ENCODE data around the gene C3orf85.

C3orf85 gene

GRCh38 chr3:109165905-109166304 is 29.4 kb downstream of the C3orf85 start:
- in situ Hi-C loops (cut with HindIII; ENCODE audit: low pct_unique_long_range_greater_than_20kb, low sequenced_read_pairs): no loop called here
- TF ChIP-seq JUND (IDR thresholded peaks at IDR 0.05; ENCODE audit: low read depth): no peak
- DNase-seq (ENCODE audit: low read depth in 1 of 2, low spot score in 1 of 2): no peak

GRCh38 chr3:109171479-109171878 is 35.0 kb downstream of the C3orf85 start:
- no peak for TF ChIP-seq JUND (IDR thresholded peaks at IDR 0.05; ENCODE audit: low read depth)
- no peak for DNase-seq (ENCODE audit: low read depth in 1 of 2, low spot score in 1 of 2)
- in situ Hi-C loops (cut with HindIII; ENCODE audit: low pct_unique_long_range_greater_than_20kb, low sequenced_read_pairs): no loop called here

- in situ Hi-C loops (cut with HindIII; ENCODE audit: low pct_unique_long_range_greater_than_20kb, low sequenced_read_pairs): no loop called here
- no peak for TF ChIP-seq JUND (IDR thresholded peaks at IDR 0.05; ENCODE audit: low read depth)
- no peak for DNase-seq (ENCODE audit: low read depth in 1 of 2, low spot score in 1 of 2)
These were observed 38.9 kb downstream of the C3orf85 start for GRCh38 chr3:109175411-109175810.

GRCh38 chr3:109176726-109177125 is 40.2 kb downstream of the C3orf85 start:
- no peak for DNase-seq (ENCODE audit: low read depth in 1 of 2, low spot score in 1 of 2)
- in situ Hi-C loops (cut with HindIII; ENCODE audit: low pct_unique_long_range_greater_than_20kb, low sequenced_read_pairs): no loop called here
- no peak for TF ChIP-seq JUND (IDR thresholded peaks at IDR 0.05; ENCODE audit: low read depth)

GRCh38 chr3:109177908-109178307 is 41.4 kb downstream of the C3orf85 start:
- in situ Hi-C loops (cut with HindIII; ENCODE audit: low pct_unique_long_range_greater_than_20kb, low sequenced_read_pairs): no loop called here
- DNase-seq (ENCODE audit: low read depth in 1 of 2, low spot score in 1 of 2): no peak
- no peak for TF ChIP-seq JUND (IDR thresholded peaks at IDR 0.05; ENCODE audit: low read depth)

GRCh38 chr3:109178708-109179107 is 42.2 kb downstream of the C3orf85 start:
- no peak for TF ChIP-seq JUND (IDR thresholded peaks at IDR 0.05; ENCODE audit: low read depth)
- no peak for DNase-seq (ENCODE audit: low read depth in 1 of 2, low spot score in 1 of 2)
- in situ Hi-C loops (cut with HindIII; ENCODE audit: low pct_unique_long_range_greater_than_20kb, low sequenced_read_pairs): no loop called here

GRCh38 chr3:109184726-109185125 is 48.2 kb downstream of the C3orf85 start:
- in situ Hi-C loops (cut with HindIII; ENCODE audit: low pct_unique_long_range_greater_than_20kb, low sequenced_read_pairs): no loop called here
- DNase-seq (ENCODE audit: low read depth in 1 of 2, low spot score in 1 of 2): no peak
- no peak for TF ChIP-seq JUND (IDR thresholded peaks at IDR 0.05; ENCODE audit: low read depth)

- DNase-seq (ENCODE audit: low read depth in 1 of 2, low spot score in 1 of 2): no peak
- in situ Hi-C loops (cut with HindIII; ENCODE audit: low pct_unique_long_range_greater_than_20kb, low sequenced_read_pairs): no loop called here
- TF ChIP-seq JUND (IDR thresholded peaks at IDR 0.05; ENCODE audit: low read depth): no peak
These were observed 50.9 kb downstream of the C3orf85 start for GRCh38 chr3:109187390-109187789.

GRCh38 chr3:109188741-109189140 is 52.2 kb downstream of the C3orf85 start:
- in situ Hi-C loops (cut with HindIII; ENCODE audit: low pct_unique_long_range_greater_than_20kb, low sequenced_read_pairs): no loop called here
- TF ChIP-seq JUND (IDR thresholded peaks at IDR 0.05; ENCODE audit: low read depth): no peak
- DNase-seq (ENCODE audit: low read depth in 1 of 2, low spot score in 1 of 2): no peak

GRCh38 chr3:109191421-109191820 is 54.9 kb downstream of the C3orf85 start:
- no peak for DNase-seq (ENCODE audit: low read depth in 1 of 2, low spot score in 1 of 2)
- TF ChIP-seq JUND (IDR thresholded peaks at IDR 0.05; ENCODE audit: low read depth): no peak
- in situ Hi-C loops (cut with HindIII; ENCODE audit: low pct_unique_long_range_greater_than_20kb, low sequenced_read_pairs): no loop called here

GRCh38 chr3:109195815-109196214 is 59.3 kb downstream of the C3orf85 start:
- in situ Hi-C loops (cut with HindIII; ENCODE audit: low pct_unique_long_range_greater_than_20kb, low sequenced_read_pairs): no loop called here
- no peak for TF ChIP-seq JUND (IDR thresholded peaks at IDR 0.05; ENCODE audit: low read depth)
- no peak for DNase-seq (ENCODE audit: low read depth in 1 of 2, low spot score in 1 of 2)
